Stimulated activated CD8-positive, alpha-beta memory T cell treated with anti-CD3 and anti-CD28 coated beads, Interleukin-7, amount 100 ng/mL, for 1 hour (primary cell): ENCODE data around the gene NADSYN1.

Experiments used
- DNase-seq, 2 donors: peaks; one replicate each; pipeline ENCODE4 v3.0.0-alpha.2; 2020; ENCODE audit warnings: low read depth in 2 of 2

NADSYN1 gene

DNA sequence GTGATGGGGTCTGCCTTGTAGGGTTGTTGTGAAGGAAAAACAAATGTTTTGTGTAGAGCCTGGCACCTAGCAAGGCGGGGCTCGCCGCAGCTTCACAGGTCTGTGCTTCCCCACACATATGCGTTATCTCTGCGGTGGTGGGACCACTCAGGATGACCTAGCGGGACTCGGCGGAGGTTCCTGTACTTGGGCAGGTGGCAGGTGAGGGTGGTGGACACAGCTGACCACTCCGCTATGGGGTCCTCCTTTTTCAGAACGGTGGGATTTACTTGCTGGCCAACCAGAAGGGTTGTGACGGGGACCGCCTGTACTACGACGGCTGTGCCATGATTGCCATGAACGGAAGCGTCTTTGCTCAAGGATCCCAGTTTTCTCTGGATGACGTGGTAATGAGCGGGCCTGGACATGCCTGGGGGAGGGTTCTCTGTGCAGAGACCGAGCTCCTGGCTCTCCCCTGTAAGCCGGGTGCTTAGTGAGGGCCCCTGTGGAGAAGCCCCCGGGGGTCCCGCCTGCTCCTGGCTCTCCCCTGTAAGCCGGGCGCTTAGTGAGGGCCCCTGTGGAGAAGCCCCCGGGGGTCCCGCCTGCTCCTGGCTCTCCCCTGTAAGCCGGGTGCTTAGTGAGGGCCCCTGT is 21.3 kb downstream of the NADSYN1 start:
- no peak for DNase-seq

DNA sequence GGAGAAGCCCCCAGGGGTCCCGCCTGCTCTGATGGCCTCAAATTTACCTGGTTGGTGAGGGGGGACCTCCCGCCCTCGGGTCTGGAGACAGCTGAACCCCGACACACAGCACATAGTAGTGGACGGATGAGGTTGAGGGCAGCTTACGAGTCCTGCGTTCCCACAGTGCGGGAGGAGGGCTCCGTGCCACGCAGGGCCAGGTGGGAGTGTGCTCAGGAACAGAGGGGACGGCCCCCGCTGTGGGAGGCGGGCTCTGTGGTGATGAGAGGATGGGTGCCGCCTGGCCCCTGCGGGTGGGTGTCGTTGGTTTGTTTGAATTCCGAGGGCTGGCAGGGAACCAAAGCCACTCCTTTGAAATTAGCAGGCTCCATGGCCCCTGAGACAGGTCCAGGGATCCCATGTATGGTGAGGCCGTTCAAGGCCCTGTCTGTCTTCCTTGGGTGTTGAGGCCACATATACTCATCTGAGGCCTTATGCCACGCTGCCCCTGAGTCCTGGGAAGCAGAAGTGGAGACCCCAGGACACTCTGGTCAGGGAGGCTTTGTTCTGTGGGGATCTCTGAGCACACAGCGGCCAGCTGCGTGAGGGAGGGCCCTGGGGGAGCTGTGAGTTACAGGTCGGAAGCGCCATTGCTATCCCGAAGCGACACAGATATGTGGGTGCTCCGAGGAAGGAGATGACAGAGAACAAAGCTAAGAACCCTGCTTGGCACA is 21.9 kb downstream of the NADSYN1 start:
- DNase-seq: no peak

DNA sequence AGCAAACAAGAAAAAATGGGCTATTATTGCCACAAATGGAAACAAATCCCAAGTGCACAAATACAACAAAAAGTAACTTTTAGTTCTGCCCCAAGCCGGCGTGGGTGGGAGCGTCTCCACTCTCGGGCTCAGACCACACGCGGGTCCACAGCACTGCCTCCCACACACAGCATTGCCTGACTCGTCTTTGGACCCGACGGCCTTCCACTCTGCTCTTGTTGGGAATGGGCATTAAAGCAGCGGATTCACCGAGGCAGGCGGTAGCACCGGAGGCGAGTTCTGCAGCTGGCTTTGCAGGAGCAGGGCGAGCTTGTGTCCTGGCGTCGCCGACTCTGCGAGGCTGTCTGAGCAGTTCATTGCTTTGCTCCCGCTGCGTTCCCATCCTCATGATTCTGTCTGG is 23.0 kb downstream of the NADSYN1 start:
- DNase-seq: no peak

GRCh38 chr11:71476926-71477640 is 24.1 kb downstream of the NADSYN1 start:
- DNase-seq: no peak

DNA sequence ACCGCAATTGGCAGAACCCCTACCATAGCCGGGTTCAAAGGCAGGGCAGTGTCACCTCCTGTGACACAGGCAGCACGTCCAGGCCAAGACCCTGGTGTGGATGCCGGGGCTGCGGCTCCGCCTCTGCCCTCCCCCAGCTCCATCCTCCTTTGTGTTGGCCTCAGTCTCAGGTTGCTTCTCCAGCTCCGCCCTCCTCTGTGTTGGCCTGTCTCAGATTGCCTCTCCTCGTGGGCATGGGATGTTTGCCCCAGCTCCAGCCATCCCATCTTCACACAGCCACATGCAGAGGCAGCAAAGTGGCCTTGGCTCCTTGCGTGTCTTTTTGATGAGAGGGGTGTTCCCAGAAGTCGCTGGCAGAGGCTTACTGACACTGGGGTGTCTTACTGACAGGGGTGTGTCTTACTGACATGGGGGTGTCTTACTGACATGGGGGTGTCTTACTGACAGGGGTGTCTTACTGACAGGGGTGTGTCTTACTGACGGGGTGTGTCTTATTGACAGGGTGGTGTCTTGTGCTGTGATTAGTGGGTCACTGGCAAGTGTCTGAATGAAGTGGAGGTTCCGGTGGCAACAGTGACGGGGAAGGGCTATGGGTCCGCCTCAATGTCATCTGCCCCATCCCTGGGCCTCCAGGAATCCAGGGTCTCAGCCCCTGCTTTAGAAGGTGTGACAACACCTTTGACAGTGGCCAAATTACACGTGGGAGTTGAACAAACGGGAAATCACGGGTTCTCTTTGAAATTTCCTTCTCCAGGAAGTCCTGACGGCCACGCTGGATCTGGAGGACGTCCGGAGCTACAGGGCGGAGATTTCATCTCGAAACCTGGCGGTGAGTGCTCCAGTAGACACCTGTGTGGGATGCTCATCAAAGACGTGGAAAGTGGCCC is 24.9 kb downstream of the NADSYN1 start:
- DNase-seq: no peak

DNA sequence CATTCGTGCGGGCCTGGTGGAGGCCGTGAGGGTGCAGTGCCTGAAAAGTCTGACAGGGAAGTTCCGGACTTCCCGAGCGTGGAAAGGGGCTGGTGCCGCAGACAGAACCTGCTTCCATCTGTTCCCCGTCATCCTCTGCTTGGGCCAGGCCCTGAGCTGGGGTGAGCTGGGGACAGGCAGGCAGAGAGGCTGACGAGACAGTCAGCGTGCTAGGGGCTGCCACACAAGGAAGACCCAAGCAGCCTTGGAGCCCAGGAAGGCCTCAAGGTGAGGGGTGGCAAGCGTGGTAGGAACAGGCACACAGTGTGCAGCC is 25.5 kb downstream of the NADSYN1 start:
- no peak for DNase-seq

DNA sequence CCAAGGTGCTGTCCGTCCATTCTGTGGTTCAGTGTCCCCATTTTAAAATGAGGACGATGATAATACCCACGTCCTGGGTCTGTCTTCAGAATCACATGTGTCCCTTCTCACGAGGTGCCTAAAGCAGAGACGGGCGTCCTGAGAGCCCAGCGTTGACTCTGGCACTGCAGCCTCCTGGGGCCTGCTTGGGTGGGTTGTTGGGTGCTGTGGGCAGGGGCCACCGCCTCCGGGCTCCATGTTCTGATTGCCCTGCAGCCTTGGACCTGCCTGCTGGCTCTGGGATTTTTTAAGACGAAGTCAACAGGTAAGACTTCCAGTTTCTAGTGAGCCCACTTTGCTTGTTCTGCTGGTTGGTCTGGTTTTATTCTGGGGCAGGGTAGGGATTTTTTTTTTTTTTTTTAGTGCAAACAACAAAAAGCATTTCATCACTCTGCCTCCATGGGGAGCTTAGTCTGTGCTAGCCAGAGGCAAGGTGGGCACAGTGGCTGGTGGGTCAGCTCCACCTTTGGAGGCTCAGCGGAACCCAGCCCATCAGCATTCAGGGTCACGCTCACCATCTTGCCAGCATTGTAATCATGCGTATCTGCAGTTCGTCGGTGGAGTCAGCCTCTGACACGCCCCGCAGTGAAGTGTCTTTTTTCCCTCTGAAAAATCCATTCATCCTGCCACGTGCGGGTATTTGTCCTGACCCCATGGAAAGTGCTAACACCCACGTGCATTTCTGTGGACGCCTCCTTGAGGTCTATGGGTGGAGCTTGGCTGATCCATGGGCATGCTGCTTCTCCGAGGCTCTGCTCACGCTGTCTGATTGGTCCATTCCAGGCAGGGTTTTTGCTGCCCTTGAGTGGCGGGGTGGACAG is 28.3 kb downstream of the NADSYN1 start:
- no peak for DNase-seq

DNA sequence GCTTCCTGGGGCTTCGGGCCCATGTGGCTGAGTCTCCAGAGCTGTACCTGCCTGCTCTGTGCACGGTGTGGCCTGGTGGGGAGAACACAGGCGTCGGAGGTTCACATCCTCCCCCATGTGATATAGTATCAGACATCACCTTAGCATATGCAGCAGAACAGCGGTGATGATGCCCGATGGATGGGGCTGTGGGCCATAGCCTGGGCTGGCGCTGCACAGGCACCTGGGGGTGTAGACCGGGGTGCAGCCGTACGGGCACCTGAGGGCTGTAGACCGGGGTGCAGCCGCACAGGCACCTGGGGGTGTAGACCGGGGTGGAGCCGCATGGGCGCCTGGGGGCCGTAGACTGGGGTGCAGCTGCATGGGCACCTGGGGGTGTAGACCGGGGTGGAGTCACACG is 29.2 kb downstream of the NADSYN1 start:
- DNase-seq: no peak

DNA sequence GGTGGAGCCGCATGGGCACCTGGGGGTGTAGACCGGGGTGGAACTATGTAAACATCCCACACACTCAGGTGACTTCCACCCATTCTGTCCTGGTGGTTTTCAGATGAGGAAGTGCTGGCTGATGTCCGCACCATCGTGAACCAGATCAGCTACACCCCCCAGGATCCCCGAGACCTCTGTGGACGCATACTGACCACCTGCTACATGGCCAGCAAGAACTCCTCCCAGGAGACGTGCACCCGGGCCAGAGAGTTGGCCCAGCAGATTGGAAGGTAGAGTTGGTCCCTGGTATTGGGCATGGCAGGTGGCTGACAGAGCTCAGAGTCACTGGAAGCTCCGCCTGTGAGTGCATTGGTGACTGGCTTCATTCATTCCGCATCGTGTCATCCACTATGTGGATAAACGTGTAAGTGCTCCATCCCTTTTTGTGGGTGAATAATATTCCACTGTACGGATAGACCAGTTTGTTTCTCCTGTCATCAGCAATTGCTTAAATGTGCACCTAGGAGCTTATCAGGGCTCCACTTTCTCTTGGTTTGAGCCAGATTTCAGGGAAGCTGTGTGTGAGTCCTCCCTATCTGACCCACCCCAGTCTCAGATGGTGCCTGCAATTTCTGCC is 29.9 kb downstream of the NADSYN1 start:
- no peak for DNase-seq

DNA sequence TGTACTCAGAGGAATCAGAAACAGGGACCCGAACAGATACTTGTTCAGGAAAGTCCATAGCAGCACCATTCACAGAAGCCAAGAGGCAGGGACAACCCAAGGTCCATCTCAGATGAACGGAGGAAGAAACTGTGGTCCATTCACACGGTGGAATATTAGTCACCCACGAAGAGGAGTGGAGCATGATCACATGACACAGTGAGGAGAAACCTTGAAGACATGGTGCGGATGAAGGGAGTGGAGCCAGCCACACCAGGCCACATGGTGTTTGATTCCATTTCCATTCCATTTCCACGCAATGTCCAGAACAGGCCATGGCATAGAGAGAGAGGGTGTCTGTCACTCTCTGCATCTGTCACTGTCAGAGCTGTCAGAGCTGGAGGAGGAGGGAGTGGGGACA is 30.7 kb downstream of the NADSYN1 start:
- no peak for DNase-seq

GRCh38 chr11:71484248-71485062 is 31.5 kb downstream of the NADSYN1 start:
- no peak for DNase-seq

GRCh38 chr11:71485063-71485399 is 32.0 kb downstream of the NADSYN1 start:
- DNase-seq: no peak

- no peak for DNase-seq
Measured at GRCh38 chr11:71485466-71485865, 32.5 kb downstream of the NADSYN1 start.

- DNase-seq: no peak
Measured at GRCh38 chr11:71486320-71486719, 33.3 kb downstream of the NADSYN1 start.

GRCh38 chr11:71488681-71489270 is 35.8 kb downstream of the NADSYN1 start:
- DNase-seq: no peak

DNA sequence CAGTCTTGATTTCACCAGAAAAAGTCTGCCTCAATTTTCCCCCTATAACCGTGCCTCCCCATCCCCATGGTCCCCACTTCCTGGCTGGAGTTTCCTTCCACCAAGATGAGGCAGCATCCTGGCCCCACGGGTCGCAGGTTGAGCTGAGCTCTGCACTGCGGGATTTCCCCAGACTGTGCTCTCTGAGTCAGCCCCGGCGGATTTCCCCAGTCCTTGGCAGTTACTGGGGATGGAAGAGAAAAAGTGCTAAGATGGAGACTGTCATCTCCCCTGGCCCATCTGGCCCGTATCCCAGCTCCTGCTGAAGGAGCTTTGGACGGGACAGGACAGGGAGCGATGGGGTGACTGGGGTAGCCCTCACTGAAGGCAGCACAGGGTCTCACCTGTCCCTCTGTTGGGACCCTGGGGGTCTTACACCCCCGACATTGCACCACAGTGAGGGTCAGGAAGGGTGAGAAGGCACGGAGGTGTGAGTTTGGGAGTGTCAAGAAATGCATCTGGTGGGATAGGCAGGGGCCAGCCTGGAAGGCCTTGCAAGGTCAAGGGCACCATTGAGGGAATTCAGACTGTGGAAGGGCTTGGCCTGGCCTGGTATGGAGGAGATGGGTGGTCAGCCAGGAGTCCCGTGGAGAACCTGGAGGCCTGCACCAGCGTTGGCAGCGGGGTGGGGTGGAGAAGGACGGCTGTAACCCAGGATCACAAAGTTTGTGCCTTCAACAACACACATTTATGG is 36.5 kb downstream of the NADSYN1 start:
- DNase-seq: no peak

- DNase-seq: no peak
Measured at GRCh38 chr11:71490044-71490730, 37.2 kb downstream of the NADSYN1 start.

GRCh38 chr11:71490731-71491390 is 37.9 kb downstream of the NADSYN1 start:
- DNase-seq: no peak
